Caco-2 (cell line): ENCODE data around the gene CECR2. TPM values are rescaled to one million over a fixed set of nuclear protein-coding genes. Genes with fewer than 3 reads are reported as not detected.

Source experiments
- Bru-seq: library from RNA; stranded (reverse); fragments of 400-500 nt; gene quantifications from one replicate; lab custom pipeline; 2021; lab: Mats Ljungman, UMichigan
- BruChase-seq, 2 experiments: library from RNA; stranded (reverse); fragments of 400-500 nt; gene quantifications; one replicate each; lab custom pipeline; 2021; lab: Mats Ljungman, UMichigan
- BruUV-seq: library from RNA; stranded (reverse); fragments of 400-500 nt; replicated peaks from 2 replicates; lab custom pipeline; 2021; lab: Mats Ljungman, UMichigan
- CTCF ChIA-PET: fragments of 300-600 bp; sonication (Branson Sonifier 250); formaldehyde crosslinking; loops from one replicate; lab custom pipeline; 2022; ENCODE audit warnings: antibody characterized with exemption; lab: Charles Lee
- POLR2A ChIA-PET: fragments of 300-600 bp; sonication (Branson Sonifier 250); formaldehyde crosslinking; loops from one replicate; lab custom pipeline; 2022; ENCODE audit warnings: antibody characterized with exemption; lab: Charles Lee
- DNase-seq, 2 experiments: peaks; one replicate each; pipeline versions ENCODE4 v3.0.0 to v3.0.0-alpha.2; 2020 to 2022
- H3K27me3 ChIP-seq: replicated peaks from 2 replicates; pipeline ENCODE4 v1.6.0; 2011; ENCODE audit warnings: low read length; ENCODE audit not compliant: control insufficient read depth, insufficient read depth
- H3K36me3 ChIP-seq: 2 replicates; pipeline ENCODE4 v1.5.1; 2011; ENCODE audit warnings: low read length; ENCODE audit not compliant: control insufficient read depth, insufficient read depth
- H3K4me1 ChIP-seq: fragments of 250-450 bp; sonication (Bioruptor Pico); 2 replicates; pipeline ENCODE4 v1.5.1; 2020; ENCODE audit warnings: mild to moderate bottlenecking
- H3K4me3 ChIP-seq: 2 replicates; pipeline ENCODE4 v1.5.1; 2011; ENCODE audit warnings: low read depth, mild to moderate bottlenecking, control low read depth, low read length
- H3K9me3 ChIP-seq: fragments of 250-450 bp; sonication (Bioruptor Pico); 2 replicates; pipeline ENCODE4 v1.5.1; 2020; ENCODE audit warnings: mild to moderate bottlenecking, moderate library complexity
- H3K27ac Mint-ChIP-seq: one replicate; pipeline ENCODE4 v1.8.0; 2022; ENCODE audit warnings: mixed read lengths; ENCODE audit not compliant: unreplicated experiment
- H3K27me3 Mint-ChIP-seq: one replicate; pipeline ENCODE4 v1.8.0; 2022; ENCODE audit warnings: mixed read lengths; ENCODE audit not compliant: insufficient read depth, unreplicated experiment
- H3K36me3 Mint-ChIP-seq: one replicate; pipeline ENCODE4 v1.8.0; 2022; ENCODE audit warnings: mild to moderate bottlenecking, mixed read lengths; ENCODE audit not compliant: insufficient read depth, unreplicated experiment
- H3K4me1 Mint-ChIP-seq: one replicate; pipeline ENCODE4 v1.8.0; 2022; ENCODE audit warnings: low read depth, mixed read lengths; ENCODE audit not compliant: unreplicated experiment
- H3K4me3 Mint-ChIP-seq: one replicate; pipeline ENCODE4 v1.8.0; 2022; ENCODE audit warnings: mild to moderate bottlenecking, moderate library complexity, mixed read lengths; ENCODE audit not compliant: unreplicated experiment
- H3K9me3 Mint-ChIP-seq: one replicate; pipeline ENCODE4 v1.8.0; 2022; ENCODE audit warnings: mixed read lengths; ENCODE audit not compliant: unreplicated experiment
- CTCF ChIP-seq, 2 experiments: fragments of 200-600 bp in 1 of 2; IDR thresholded peaks; 1 replicate in 1 of 2; 2 replicates in 1 of 2; pipeline versions ENCODE4 v1.5.1 to v1.8.0; 2011 to 2022; ENCODE audit warnings: antibody characterized with exemption in 1 of 2, control low read depth in 1 of 2, inconsistent platforms in 1 of 2, low read depth in 1 of 2, low read length in 1 of 2, mild to moderate bottlenecking in 1 of 2, moderate library complexity in 1 of 2; ENCODE audit not compliant: insufficient read depth in 1 of 2, severe bottlenecking in 1 of 2, unreplicated experiment in 1 of 2
- intact Hi-C: fragments of 100-400 bp; cut with micrococcal nuclease; formaldehyde crosslinking; loops from one replicate; pipeline ENCODE4 v1.10.0; 2022; ENCODE audit not compliant: unreplicated experiment
- long read RNA-seq: library from polyadenylated mRNA; stranded (forward); transcript quantifications from one replicate; pipeline ENCODE4 v2.0.0, GENCODE V29; 2022
- total RNA-seq: library from RNA; stranded (reverse); gene quantifications from 2 replicates; pipeline ENCODE4 v1.2.3, GENCODE V29; 2022

CECR2 gene
- total RNA-seq: 1.1 TPM in 2 replicates
- Bru-seq, nascent RNA: percentile 29 among the genes with signal in this experiment
- BruChase-seq, experiment 1, labeled RNA remaining after a 2-hour chase: percentile 27 among the genes with signal in this experiment
- percentile 26 among the genes with signal in this experiment for BruChase-seq, experiment 2, labeled RNA remaining after a 6-hour chase
- long read RNA-seq, partial matches to known transcripts: 1 of 2 reads
- long read RNA-seq, other reads (novel, unspliced or antisense): 1 of 2 reads

DNA sequence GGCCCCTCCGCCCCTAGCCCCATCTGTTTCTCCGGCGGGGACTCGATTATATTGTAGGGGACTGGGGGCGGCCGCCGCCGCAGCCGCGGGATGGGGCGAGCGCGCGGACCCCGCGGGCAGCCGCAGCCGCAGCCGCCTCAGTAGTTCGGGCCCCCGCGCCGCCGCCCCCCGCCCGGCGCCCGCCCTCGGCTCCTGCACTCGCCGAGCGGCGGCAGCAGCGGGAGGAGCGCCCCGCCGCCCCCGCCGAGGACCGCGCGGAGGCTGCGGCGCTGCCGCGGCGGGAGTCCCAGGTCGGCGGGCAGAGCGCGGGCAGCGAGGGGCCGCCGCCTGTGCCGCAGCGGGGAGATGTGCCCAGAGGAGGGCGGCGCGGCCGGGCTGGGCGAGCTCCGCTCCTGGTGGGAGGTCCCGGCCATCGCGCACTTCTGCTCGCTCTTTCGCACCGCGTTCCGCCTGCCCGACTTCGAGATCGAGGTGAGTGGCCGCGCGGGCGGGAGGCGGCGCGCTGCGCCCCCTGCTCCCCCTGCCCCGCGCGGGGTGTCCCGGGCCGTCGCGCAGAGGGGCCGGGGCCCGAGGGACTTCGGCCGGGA lies at the start of gene CECR2:
Gene CECR2, plus strand, starts transcription at position 22 of the 587 bp plus-strand sequence. Its CDS starts 324 bp downstream, at position 346.
- Histone ChIP-seq H3K9me3 (no peaks in the 10 kb centered on the region), H3K27me3 (no peaks in the 10 kb centered on the region; the same call in 1 of the 2 replicates), H3K4me1 (no peaks in the 10 kb centered on the region), H3K36me3 (no peaks in the 10 kb centered on the region), H3K4me3 (peak within 1 kb of the TSS; percentile 45)
- DNase-seq: peak; percentile 37 to 39
- no peaks in the 10 kb centered on the region for H3K9me3 Mint-ChIP-seq
- CTCF ChIA-PET: interaction anchor here (0.7 to 2.6 kb wide), 3 partner anchors 132 to 201 kb away, joined by 3 to 14 read pairs (median 10); no protein-coding TSS in a partner anchor
- H3K4me3 Mint-ChIP-seq: peak within 1 kb of the TSS; percentile 77
- POLR2A ChIA-PET: no interaction called here
- intact Hi-C loops: no loop called here
- no peak within 1 kb of the TSS for H3K27ac Mint-ChIP-seq
- no TSS peak for BruUV-seq
- H3K36me3 Mint-ChIP-seq: no peaks in the 10 kb centered on the region
- H3K4me1 Mint-ChIP-seq: peaks cover 18% of the 10 kb centered on the region
- peaks cover 30% of the 10 kb centered on the region for H3K27me3 Mint-ChIP-seq
- no peak for TF ChIP-seq CTCF (IDR thresholded peaks at IDR 0.05; ENCODE audit: insufficient read depth in 1 of 2, low read depth in 1 of 2, low read length in 1 of 2, severe bottlenecking in 1 of 2, unreplicated experiment in 1 of 2)

GRCh38 chr22:17319546-17319945 lies 49.7 kb upstream of the CECR2 start:
- no peaks in the 10 kb centered on the region for H3K27me3 Mint-ChIP-seq
- no peaks in the 10 kb centered on the region for H3K36me3 Mint-ChIP-seq
- Histone ChIP-seq H3K4me3 (no peak overlapping the region), H3K9me3 (no peaks in the 10 kb centered on the region), H3K27me3 (no peaks in the 10 kb centered on the region), H3K4me1 (no peaks in the 10 kb centered on the region), H3K36me3 (no peaks in the 10 kb centered on the region)
- peaks cover 12% of the 10 kb centered on the region for H3K4me1 Mint-ChIP-seq
- no peak for DNase-seq
- H3K27ac Mint-ChIP-seq: no peak overlapping the region
- no TSS peak for BruUV-seq
- no peak overlapping the region for H3K4me3 Mint-ChIP-seq
- TF ChIP-seq CTCF (IDR thresholded peaks at IDR 0.05; ENCODE audit: insufficient read depth in 1 of 2, low read depth in 1 of 2, low read length in 1 of 2, severe bottlenecking in 1 of 2, unreplicated experiment in 1 of 2): no peak
- intact Hi-C loops: no loop called here
- no peaks in the 10 kb centered on the region for H3K9me3 Mint-ChIP-seq
- CTCF ChIA-PET: interaction anchor here (1.1 to 1.2 kb wide), 2 partner anchors 148 to 182 kb away, joined by 3 to 6 read pairs; no protein-coding TSS in a partner anchor
- POLR2A ChIA-PET: no interaction called here

DNA sequence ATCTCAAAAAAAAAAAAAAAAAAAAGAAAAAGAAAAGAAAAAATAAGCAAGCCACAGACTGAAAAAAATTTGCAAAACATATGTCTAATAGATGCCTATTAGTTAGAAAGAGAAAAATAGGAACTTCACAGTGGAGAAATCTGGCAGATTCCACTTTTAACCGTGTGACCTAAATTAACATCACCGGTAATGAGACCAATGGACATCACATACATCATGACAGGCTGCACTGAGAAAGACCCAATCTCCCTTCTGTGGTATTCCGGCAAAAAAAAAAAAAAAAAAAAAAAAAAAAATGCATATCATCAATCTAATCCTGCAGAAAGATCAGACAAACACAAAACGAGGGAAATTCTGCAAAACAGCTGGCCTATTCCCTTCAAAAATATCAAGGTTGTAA lies 46.7 kb upstream of the CECR2 start:
- H3K36me3 Mint-ChIP-seq: no peaks in the 10 kb centered on the region
- H3K9me3 ChIP-seq: no peaks in the 10 kb centered on the region
- H3K4me3 ChIP-seq: no peak overlapping the region
- H3K4me1 Mint-ChIP-seq: peaks cover 12% of the 10 kb centered on the region
- intact Hi-C loops: no loop called here
- H3K27ac Mint-ChIP-seq: no peak overlapping the region
- H3K27me3 ChIP-seq: no peaks in the 10 kb centered on the region; the same call in 1 of the 2 replicates
- no peak for DNase-seq
- no TSS peak for BruUV-seq
- TF ChIP-seq CTCF (IDR thresholded peaks at IDR 0.05; ENCODE audit: insufficient read depth in 1 of 2, low read depth in 1 of 2, low read length in 1 of 2, severe bottlenecking in 1 of 2, unreplicated experiment in 1 of 2): no peak
- H3K4me1 ChIP-seq: no peaks in the 10 kb centered on the region
- ChIA-PET CTCF (interaction anchor here (0.6 kb wide), 2 partner anchors 171 to 769 kb away, joined by 6 to 10 read pairs; no protein-coding TSS in a partner anchor), POLR2A (no interaction called here)
- H3K27me3 Mint-ChIP-seq: no peaks in the 10 kb centered on the region
- H3K9me3 Mint-ChIP-seq: no peaks in the 10 kb centered on the region
- no peaks in the 10 kb centered on the region for H3K36me3 ChIP-seq
- no peak overlapping the region for H3K4me3 Mint-ChIP-seq
